ENCODE results near the gene SLC35B2. TPM values are rescaled to one million over a fixed set of nuclear protein-coding genes. Genes with fewer than 3 reads are reported as not detected.
A peak's percentile ranks its signal among the peaks of the same experiment; 100 is the strongest.

Gene SLC35B2
- total and polyA plus RNA-seq, 2 experiments from 2014 or later, result 14.0 to 30.9 TPM

GRCh38 chr6:44305200-44305725 lies 47.9 kb upstream of the SLC35B2 start:
- Histone ChIP-seq H3K27me3 (ENCODE audit: insufficient read depth) (no peaks in the 10 kb centered on the region), H3K4me2 (no peak overlapping the region), H3K36me3 (ENCODE audit: insufficient read depth) (peaks cover 11% of the 10 kb centered on the region; the same call in 1 of the 2 replicates), H3K9me2 (ENCODE audit: insufficient read depth) (no peaks in the 10 kb centered on the region), H2AFZ (no peak overlapping the region), H3K27ac (ENCODE audit: low read depth) (peak overlapping the region; percentile 66; the same call in 1 of the 2 replicates), H4K20me1 (replicated peaks; ENCODE audit: insufficient read depth) (no peaks in the 10 kb centered on the region), H3K79me2 (replicated peaks; ENCODE audit: insufficient read depth) (no peaks in the 10 kb centered on the region), H3K4me1 (ENCODE audit: insufficient read depth) (no peaks in the 10 kb centered on the region), H3K4me3 (no peak overlapping the region), H3F3A (replicated peaks; ENCODE audit: low read depth) (no peaks in the 10 kb centered on the region)
- H3K4me1 Mint-ChIP-seq, result no peaks in the 10 kb centered on the region
- peaks cover 10% of the 10 kb centered on the region for H3K27me3 Mint-ChIP-seq (ENCODE audit: insufficient read depth, low read depth, poor library complexity)
- peak overlapping the region; percentile 94 for H3K27ac Mint-ChIP-seq
- TF ChIP-seq EZH2 (IDR thresholded peaks at IDR 0.05; ENCODE audit: low read depth, unreplicated experiment) (no peak), CREB1 (CRISPR knock-in tag; IDR thresholded peaks at IDR 0.05; ENCODE audit: low read depth) (no peak), REST (IDR thresholded peaks at IDR 0.05; ENCODE audit: unreplicated experiment) (no peak), ETS1 (IDR thresholded peaks at IDR 0.05) (no peak), NANOG (IDR thresholded peaks at IDR 0.05; ENCODE audit: borderline replicate concordance) (no peak), ZNF462 (CRISPR knock-in tag; IDR thresholded peaks at IDR 0.05) (no peak), EZH2phosphoT487 (IDR thresholded peaks at IDR 0.05; ENCODE audit: unreplicated experiment) (no peak), CTCF (conservative IDR thresholded peaks at IDR 0.05; ENCODE audit: low read depth in 2 of 2) (no peak), ZNF331 (CRISPR knock-in tag; IDR thresholded peaks at IDR 0.05; ENCODE audit: low read depth) (no peak), ZNF114 (CRISPR knock-in tag; IDR thresholded peaks at IDR 0.05) (no peak), STAT1 (IDR thresholded peaks at IDR 0.05; ENCODE audit: unreplicated experiment) (no peak), JUNB (IDR thresholded peaks at IDR 0.05; ENCODE audit: unreplicated experiment) (no peak), POLR2AphosphoS5 (IDR thresholded peaks at IDR 0.05; ENCODE audit: low read depth) (no peak)
- H3K4me3 Mint-ChIP-seq, result no peak overlapping the region
- no peaks in the 10 kb centered on the region; the same call in 2 of the 3 replicates for H3K9me3 Mint-ChIP-seq
- ATAC-seq (peak; percentile 11), DNase-seq (ENCODE audit: low spot score) (no peak)
- peaks cover 80% of the 10 kb centered on the region for H3K36me3 Mint-ChIP-seq (ENCODE audit: low read depth)

All from GM23338 (cell line).